Cardiac fibroblast (primary cell): ENCODE data around the gene NUMBL.
"Not testable (repeated sequence)": the region's sequence is repeated elsewhere in the genome, so short reads cannot be mapped to it uniquely, and the experiment has no call there.

ENCODE experiments used
- DNase-seq, 2 donors: peaks; one replicate each; pipeline versions ENCODE4 v3.0.0 to v3.0.0-alpha.2; 2010; ENCODE audit warnings: low read depth in 2 of 2
- H3K4me3 ChIP-seq, 2 donors: replicated peaks in 1 of 2; 1 replicate in 1 of 2; 2 replicates in 1 of 2; pipeline ENCODE4 v1.5.1; 2011; ENCODE audit warnings: low read depth in 2 of 2, low read length in 2 of 2, mild to moderate bottlenecking in 2 of 2, moderate library complexity in 1 of 2
- CTCF ChIP-seq: IDR thresholded peaks from one replicate; pipeline ENCODE4 v1.5.1; 2011; ENCODE audit warnings: low read depth, mild to moderate bottlenecking, low read length, inconsistent platforms

The NUMBL gene

GRCh38 chr19:40630571-40631160 is 59.8 kb downstream of the NUMBL start:
- H3K4me3 ChIP-seq, result no peak overlapping the region
- TF ChIP-seq CTCF, result no peak
- DNase-seq, result no peak

- TF ChIP-seq CTCF, result no peak
- no peak overlapping the region for H3K4me3 ChIP-seq
- no peak for DNase-seq
These were observed 61.1 kb downstream of the NUMBL start for GRCh38 chr19:40629346-40629745.

DNA sequence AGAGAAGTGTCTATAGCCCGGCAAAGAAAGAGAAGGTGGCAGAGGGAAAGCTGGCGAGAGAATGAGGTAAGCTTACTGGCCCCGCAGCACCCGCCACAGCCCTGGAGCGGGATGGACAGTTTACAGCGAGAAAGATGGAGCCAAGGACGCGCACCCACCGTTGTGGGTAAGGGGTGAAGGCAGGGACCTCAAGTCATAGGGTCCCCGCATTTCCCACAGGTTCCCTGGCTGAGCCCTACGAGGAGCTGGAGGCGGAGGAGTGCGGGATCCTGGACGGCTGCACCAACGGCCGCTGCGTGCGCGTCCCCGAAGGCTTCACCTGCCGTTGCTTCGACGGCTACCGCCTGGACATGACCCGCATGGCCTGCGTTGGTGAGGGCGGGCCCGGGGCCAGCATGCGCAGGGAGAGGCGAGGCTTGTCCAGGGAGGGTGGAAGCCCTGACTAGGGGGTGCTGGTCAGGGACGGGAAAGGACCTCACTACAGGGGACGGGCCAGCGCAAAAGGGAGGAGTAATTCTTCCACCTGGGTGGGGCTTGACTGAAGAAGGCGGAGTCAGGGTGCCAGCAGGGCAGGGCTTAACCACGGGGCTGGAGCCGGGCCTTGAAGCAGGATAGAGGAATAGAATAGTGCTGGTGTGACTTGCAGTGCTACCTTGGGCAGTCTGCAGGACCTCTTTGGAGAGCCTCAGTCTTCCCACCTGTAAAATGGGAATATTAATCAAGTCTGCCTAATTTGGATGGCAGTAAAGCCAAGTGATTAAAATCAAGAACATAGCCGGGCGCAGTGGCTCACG is 62.8 kb downstream of the NUMBL start:
- no peak for DNase-seq
- H3K4me3 ChIP-seq, result no peak overlapping the region
- TF ChIP-seq CTCF, result no peak

GRCh38 chr19:40626918-40627317 is 63.5 kb downstream of the NUMBL start:
- no peak for DNase-seq
- no peak overlapping the region for H3K4me3 ChIP-seq
- TF ChIP-seq CTCF, result no peak

DNA sequence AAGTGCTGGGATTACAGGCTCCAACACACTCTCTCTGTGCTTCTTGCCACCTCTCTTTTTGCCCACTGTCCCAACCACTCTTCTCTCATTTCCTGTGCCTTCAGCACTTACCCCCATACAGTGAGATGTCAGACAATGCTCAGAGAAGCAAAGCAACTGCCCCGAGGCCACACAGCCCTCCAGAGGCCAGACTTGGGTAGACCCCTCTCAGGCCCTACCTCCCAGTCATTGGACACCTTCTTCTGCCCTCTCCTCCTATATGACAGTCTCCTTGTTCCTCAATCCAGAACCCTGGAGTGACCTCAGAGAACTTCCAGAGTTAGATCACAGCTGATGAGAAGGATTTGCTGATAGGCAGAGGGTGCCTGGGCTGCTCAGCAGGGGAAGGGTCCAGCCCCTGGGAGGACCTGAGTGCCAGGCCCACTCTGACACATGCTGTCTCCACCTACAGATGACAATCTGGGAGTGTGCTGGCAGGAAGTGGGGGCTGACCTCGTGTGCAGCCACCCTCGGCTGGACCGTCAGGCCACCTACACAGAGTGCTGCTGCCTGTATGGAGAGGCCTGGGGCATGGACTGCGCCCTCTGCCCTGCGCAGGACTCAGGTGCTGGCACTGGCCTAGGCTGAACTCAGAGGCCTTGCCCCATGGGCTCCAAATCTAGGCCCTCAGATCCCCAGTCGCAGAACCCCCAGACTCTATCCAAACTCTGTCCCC is 64.9 kb downstream of the NUMBL start:
- DNase-seq, result no peak
- no peak overlapping the region for H3K4me3 ChIP-seq
- no peak for TF ChIP-seq CTCF

DNA sequence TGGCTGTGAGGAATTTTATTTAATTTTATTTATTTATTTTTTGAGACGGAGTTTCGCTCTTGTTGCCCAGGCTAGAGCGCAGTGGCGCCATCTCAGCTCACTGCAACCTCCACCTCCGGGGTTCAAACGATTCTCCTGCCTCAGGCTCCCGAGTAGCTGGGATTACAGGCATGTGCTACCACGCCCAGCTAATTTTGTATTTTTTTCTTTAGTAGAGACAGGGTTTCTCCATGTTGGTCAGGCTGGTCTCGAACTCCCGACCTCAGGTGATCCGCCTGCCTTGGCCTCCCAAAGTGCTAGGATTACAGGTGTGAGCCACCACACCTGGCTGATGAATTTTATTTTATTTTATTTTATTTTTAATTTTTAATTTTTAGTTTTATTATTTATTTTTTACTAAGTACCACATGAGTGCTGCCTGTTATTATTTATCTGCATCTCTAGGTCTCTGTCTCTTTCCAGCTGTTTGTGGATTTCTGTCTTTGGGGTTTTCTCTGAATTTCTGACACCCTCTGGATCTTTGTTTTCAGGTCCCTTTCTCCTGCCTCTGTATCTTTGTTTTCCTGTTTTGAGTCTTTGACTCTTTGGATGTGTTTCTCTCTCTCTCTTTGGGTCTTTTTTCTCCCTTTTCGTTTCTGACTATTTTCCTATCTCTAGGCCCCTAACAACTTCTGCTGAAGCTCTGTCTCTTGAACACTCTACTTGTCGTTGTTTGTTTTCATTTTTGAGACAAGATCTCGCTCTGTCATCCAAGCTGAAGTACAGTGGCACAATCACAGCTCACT is 65.9 kb downstream of the NUMBL start:
- not testable (repeated sequence) for H3K4me3 ChIP-seq, DNase-seq
